GM12872 (cell line): ENCODE measurements around the gene CA6.

Experiments used
- TF ChIP-seq, protein P1 (sequence below): IDR thresholded peaks from 3 replicates; pipeline ENCODE4 v1.5.1; 2011; ENCODE audit warnings: low read depth, mild to moderate bottlenecking, low read length, moderate library complexity; ENCODE audit not compliant: insufficient read depth

CA6 gene

DNA sequence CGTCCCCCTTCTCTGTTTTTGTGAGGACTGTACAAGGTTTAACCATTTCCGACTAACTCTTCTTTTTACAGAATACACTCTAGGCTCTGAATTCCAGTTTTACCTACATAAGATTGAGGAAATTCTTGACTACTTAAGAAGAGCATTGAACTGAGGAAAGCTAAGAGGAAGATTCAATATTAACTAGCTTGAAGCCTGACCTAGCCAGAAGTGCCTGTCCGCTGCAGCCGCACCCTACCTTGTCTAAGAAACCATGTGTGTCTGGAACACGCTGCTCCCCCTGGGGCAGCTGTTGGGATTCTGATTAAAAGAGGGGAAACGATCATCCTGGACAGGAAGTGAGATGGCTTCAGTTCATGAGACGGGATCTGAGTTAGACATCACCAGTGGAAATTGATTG lies 28.9 kb downstream of the CA6 start:
- TF ChIP-seq, protein P1, sequence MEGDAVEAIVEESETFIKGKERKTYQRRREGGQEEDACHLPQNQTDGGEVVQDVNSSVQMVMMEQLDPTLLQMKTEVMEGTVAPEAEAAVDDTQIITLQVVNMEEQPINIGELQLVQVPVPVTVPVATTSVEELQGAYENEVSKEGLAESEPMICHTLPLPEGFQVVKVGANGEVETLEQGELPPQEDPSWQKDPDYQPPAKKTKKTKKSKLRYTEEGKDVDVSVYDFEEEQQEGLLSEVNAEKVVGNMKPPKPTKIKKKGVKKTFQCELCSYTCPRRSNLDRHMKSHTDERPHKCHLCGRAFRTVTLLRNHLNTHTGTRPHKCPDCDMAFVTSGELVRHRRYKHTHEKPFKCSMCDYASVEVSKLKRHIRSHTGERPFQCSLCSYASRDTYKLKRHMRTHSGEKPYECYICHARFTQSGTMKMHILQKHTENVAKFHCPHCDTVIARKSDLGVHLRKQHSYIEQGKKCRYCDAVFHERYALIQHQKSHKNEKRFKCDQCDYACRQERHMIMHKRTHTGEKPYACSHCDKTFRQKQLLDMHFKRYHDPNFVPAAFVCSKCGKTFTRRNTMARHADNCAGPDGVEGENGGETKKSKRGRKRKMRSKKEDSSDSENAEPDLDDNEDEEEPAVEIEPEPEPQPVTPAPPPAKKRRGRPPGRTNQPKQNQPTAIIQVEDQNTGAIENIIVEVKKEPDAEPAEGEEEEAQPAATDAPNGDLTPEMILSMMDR: no peak

DNA sequence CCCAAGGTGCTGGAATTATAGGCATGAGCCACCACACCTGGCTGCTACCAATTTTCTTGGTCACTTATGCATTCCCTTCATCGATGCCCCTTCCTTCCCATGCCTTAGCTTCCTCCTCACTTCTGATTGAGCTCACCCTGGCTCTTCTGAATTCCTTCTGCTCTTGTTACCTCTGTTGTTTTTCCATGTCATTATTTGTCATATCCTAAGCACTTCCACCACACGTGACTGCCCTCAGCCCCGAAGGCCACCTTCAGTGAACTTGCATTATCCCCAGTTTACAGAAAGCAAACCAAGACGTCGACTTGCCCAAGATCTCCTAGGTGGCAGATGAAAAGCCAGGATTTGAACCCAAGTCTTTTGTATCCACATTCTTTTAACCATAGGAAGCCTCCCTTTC lies 30.7 kb downstream of the CA6 start:
- TF ChIP-seq, protein P1: no peak

DNA sequence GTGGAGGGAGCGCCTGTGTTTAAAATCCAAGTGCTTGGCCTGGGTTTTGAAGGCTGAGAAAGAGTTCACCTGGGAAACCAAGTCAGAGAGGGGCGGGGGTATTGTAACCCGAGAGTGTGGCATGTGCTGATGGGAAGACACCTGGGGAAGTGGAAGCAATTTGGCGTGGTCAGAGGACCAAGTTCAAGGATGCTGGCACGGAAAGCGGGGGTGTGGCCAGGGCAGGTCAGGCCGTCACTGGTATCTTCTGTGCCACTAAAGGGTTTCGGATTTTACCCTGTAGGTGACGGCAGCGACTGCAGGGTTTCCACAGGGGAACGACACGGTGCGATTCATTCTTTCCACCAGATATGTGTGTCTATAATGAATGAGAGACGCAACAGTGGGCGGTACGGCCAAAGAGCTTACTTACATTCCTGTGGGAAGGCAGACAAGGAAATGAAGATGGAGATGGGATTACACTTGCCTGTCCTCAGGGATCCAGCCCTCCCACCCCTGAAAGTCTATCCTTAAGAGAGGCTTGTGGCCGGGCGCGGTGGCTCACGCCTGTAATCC lies 31.3 kb downstream of the CA6 start:
- TF ChIP-seq, protein P1: no peak

DNA sequence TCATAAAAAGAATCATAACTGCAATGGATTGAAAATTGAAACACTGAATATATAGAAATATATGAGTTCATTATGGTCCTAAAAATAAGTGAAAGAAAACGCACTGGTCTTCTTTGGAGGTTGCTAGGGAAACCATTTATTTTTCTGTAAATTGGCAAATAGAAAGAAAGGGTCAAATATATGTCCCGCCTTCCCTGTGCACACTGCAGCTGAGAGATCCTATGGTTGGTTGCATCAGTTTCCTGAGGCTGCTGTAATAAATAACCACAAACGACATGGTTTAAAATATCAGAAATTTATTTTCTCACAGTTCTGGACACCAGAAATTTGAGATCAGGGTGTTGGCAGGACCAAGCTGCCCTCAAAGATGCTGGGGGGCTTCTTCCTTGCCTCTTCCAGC lies 35.0 kb downstream of the CA6 start:
- TF ChIP-seq, protein P1: no peak

DNA sequence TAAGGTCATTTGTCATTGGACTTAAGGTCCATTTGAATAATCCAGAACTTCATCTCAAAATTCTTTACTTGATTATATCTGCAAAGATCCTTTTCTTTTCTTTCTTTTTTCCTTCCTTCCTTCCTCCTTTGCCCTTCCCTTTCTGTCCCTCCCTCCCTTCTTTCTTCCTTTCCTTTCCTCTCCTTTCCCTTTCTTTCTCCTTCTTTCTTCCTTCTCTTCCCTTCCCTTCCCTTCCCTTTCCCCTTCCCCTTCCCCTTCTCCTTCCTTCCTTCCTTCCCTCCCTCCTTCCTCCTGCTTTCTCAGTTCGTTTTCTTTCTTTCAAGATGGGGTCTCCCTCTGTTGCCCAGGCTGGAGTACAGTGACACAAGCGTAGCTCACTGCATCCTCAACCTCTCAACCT lies 35.5 kb downstream of the CA6 start:
- TF ChIP-seq, protein P1: no peak

DNA sequence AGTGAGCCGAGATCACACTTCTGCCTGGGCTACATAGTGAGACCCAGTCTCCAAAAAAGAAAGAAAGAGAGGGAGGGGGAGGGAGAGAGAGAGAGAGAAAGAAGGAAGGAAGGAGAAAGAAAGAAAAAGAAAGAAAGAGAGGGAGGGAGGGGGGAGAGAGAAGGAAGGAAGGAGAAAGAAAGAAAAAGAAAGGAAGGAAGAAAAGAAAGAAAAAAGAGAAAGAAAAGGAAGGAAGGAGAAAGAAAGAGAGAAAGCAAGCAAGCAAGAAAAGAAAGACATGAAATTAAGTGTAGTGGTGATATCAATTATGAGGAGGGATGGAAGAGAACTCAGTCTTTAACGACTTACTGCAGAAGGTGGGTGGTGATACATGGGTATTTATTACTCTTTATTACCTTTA lies 38.5 kb downstream of the CA6 start:
- TF ChIP-seq, protein P1: no peak

DNA sequence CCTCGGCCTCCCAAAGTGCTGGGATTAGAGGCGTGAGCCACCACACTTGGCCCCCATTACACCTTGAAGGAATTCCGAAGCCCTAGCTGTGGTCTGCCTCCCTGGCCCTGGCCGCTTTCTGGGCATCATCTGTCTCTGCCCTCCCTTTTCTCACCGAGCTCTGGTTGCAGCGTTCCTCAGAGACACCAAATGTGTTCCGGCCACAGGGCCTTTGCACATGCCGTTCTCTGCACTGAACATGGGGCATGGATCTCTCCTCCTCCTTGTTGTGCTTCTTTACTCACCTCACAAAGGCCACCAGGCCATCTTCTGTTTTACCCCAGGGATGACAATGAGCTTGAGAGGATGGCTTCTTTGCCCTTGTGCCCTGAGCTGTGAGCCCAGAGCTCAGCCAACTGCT lies 39.3 kb downstream of the CA6 start:
- TF ChIP-seq, protein P1: no peak
